ENCODE measurements around the gene BIVM. TPM values are rescaled to one million over a fixed set of nuclear protein-coding genes. Genes with fewer than 3 reads are reported as not detected.
A peak's percentile ranks its signal among the peaks of the same experiment; 100 is the strongest.

BIVM gene
- total RNA-seq, 1 donor from 2014 or later: 34.9 TPM

DNA sequence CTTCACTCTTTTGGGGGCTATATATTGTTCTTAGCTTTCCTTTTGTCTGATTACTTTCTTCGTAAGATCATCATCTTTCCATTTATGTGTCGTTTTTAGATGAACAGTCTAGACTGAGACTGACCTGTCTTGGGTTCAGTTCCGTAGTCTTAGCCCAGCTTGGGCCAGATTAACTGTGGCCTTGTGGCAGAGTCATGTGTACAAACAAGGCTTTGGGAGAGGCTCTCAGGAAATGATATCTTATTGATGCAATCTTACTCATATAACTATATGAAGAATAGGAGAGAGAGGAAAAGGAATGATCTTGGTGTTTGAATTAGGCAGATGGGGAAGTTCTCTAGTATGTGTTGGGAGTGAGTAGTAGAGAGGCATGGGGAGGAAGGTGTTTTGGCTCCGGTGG lies 40.1 kb downstream of the BIVM start:
- no peak overlapping the region for H3K27ac Mint-ChIP-seq
- H3K4me3 Mint-ChIP-seq: no peak overlapping the region
- H3K9me3 Mint-ChIP-seq: no peaks in the 10 kb centered on the region
- H3K27me3 Mint-ChIP-seq: no peaks in the 10 kb centered on the region
- no peaks in the 10 kb centered on the region for H3K4me1 Mint-ChIP-seq
- intact Hi-C loops (cut with micrococcal nuclease): no loop called here
- H3K36me3 Mint-ChIP-seq (ENCODE audit: low read depth): peaks cover 34% of the 10 kb centered on the region
- no peak for DNase-seq

DNA sequence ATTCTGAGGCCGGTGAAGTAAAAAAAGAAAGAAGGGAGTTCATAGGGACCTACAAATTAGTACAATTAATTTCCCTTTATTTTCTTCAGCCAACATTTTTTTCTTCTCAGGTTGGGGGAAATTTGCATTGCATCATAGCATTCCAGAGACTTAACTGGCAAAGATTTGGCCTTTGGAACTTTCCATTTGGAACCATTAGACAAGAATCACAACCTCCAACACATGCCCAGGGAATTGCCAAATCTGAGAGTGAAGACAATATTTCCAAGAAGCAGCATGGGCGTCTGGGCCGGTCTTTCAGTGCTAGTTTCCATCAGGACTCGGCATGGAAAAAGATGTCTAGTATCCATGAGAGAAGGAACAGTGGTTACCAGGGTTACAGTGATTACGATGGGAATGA lies 40.5 kb downstream of the BIVM start:
- H3K27ac Mint-ChIP-seq: no peak overlapping the region
- DNase-seq: no peak
- peaks cover 32% of the 10 kb centered on the region for H3K36me3 Mint-ChIP-seq (ENCODE audit: low read depth)
- H3K4me1 Mint-ChIP-seq: peaks cover 2% of the 10 kb centered on the region
- no peaks in the 10 kb centered on the region for H3K9me3 Mint-ChIP-seq
- intact Hi-C loops (cut with micrococcal nuclease): no loop called here
- no peaks in the 10 kb centered on the region for H3K27me3 Mint-ChIP-seq
- no peak overlapping the region for H3K4me3 Mint-ChIP-seq

DNA sequence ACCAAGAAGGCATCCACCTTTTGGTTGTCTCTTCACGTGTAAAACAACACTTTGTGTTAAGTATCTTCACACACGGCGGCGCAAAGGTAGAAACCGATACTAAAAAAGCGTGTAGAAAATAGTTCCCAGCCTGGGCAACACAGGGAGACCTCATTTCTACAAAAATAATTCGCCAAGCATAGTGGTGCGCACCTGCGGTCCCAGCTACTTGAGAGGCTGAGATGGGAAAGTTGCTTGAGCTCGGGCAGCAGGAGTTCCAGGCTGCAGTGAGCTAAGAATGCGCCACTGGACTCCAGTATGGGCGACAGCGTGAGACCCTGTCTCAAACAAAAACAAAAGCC lies 46.3 kb downstream of the BIVM start:
- H3K27me3 Mint-ChIP-seq: peaks cover 3% of the 10 kb centered on the region
- H3K27ac Mint-ChIP-seq: peak overlapping the region; percentile 99
- DNase-seq: no peak
- H3K9me3 Mint-ChIP-seq: no peaks in the 10 kb centered on the region
- H3K4me3 Mint-ChIP-seq: peak overlapping the region; percentile 99
- intact Hi-C loops (cut with micrococcal nuclease): loop anchor here (1.0 to 5.0 kb wide), 6 partner anchors 45 to 249 kb away; partner anchors contain the start of genes TEX30 and TPP2
- H3K36me3 Mint-ChIP-seq (ENCODE audit: low read depth): peaks cover 19% of the 10 kb centered on the region
- peaks cover 31% of the 10 kb centered on the region for H3K4me1 Mint-ChIP-seq

DNA sequence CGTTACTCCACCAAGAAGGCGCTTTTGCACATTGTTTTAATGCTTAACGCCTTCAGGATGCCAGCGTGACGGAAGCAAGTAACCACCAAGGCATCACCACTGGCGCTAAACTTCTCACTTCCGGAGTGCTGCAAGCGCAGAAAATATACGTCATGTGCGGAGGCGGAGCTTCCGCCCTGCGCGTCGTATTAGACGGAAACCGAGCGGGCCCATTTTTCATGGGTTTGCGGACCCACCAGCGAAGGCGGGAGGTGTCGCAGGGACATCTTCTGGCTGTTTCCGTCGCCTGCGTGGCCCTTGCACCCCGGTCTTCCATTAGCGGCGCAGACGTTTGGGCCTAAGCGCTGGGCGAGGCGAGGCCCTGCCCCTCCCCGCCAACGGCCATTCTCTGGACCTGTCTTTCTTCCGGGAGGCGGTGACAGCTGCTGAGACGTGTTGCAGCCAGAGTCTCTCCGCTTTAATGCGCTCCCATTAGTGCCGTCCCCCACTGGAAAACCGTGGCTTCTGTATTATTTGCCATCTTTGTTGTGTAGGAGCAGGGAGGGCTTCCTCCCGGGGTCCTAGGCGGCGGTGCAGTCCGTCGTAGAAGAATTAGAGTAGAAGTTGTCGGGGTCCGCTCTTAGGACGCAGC lies 46.8 kb downstream of the BIVM start, which contains the start of gene ERCC5:
Gene ERCC5 (plus strand): TSS at position 403 of the 631 bp plus-strand sequence. CDS start 235 bp downstream, outside the sequence.
- peak; percentile 99 for DNase-seq
- peak within 1 kb of the TSS; percentile 99 for H3K4me3 Mint-ChIP-seq
- intact Hi-C loops (cut with micrococcal nuclease): loop anchor here (1.0 to 5.0 kb wide), 7 partner anchors 45 to 253 kb away; partner anchors contain the start of genes TEX30 and TPP2

GRCh38 chr13:102846261-102847015 lies 47.5 kb downstream of the BIVM start:
- Mint-ChIP-seq H3K9me3 (no peaks in the 10 kb centered on the region), H3K27ac (peak overlapping the region; percentile 99), H3K36me3 (ENCODE audit: low read depth) (peaks cover 16% of the 10 kb centered on the region), H3K4me3 (peak overlapping the region; percentile 99), H3K4me1 (peaks cover 35% of the 10 kb centered on the region), H3K27me3 (peaks cover 3% of the 10 kb centered on the region)
- DNase-seq: peak; percentile 82
- intact Hi-C loops (cut with micrococcal nuclease): loop anchor here (1.0 to 5.0 kb wide), 6 partner anchors 120 to 452 kb away; no protein-coding TSS in a partner anchor

More for the DNA sequence above, 46.8 kb downstream of the BIVM start, which contains the start of gene ERCC5:
- H3K27ac Mint-ChIP-seq: peak within 1 kb of the TSS; percentile 99
- no peaks in the 10 kb centered on the region for H3K9me3 Mint-ChIP-seq
- H3K27me3 Mint-ChIP-seq: peaks cover 3% of the 10 kb centered on the region
- peaks cover 18% of the 10 kb centered on the region for H3K36me3 Mint-ChIP-seq (ENCODE audit: low read depth)
- H3K4me1 Mint-ChIP-seq: peaks cover 35% of the 10 kb centered on the region

DNA sequence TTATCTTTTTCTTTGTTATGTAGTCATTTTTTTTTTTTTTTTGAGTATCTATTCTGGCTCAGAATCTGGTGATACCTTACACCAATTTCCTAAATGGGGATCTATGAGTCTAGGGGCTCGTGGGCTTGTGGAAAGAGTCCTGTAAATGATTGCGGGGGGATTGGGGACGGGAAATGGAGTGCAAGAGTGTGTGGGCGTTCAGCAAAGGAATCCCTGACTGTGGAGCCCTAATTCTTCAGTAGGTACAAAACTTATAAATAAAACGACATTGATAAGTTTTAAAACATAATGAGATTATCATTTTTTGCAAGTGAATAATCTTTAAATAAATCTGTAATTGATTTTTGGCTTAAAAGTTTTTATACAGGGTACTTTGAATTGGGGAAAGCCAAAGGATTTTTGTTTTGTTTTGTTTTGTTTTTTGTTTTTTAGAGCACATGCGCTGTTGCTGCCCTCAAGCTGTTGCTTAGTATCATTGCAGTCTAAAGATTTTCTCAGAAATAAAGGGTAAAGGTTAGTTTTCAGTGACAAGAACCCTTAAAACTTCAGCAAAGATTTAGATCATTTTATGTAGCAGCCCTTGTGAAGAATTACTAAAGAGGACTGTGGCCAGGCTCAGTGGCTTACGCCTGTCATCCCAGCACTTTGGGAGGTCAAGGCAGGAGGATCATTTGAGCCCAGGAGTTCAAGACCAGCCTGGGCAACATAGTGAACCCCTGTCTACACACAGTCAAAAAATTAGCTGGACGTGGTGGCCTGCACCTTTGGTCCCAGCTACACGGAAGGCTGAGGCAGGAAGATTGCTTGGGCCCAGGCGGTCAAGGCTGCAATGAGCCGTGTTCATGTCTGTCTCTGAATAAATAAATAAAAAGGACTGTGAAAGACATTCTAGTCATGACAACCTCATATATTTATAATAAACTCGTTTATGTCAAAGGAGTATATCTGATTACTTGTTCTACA lies 48.6 kb downstream of the BIVM start:
- peak overlapping the region; percentile 99 for H3K4me3 Mint-ChIP-seq
- peaks cover 19% of the 10 kb centered on the region for H3K36me3 Mint-ChIP-seq (ENCODE audit: low read depth)
- peak overlapping the region; percentile 99 for H3K27ac Mint-ChIP-seq
- peaks cover 35% of the 10 kb centered on the region for H3K4me1 Mint-ChIP-seq
- peak; percentile 69 for DNase-seq
- intact Hi-C loops (cut with micrococcal nuclease): loop anchor here (1.0 to 5.0 kb wide), 5 partner anchors 121 to 453 kb away; no protein-coding TSS in a partner anchor
- peaks cover 3% of the 10 kb centered on the region for H3K27me3 Mint-ChIP-seq
- H3K9me3 Mint-ChIP-seq: no peaks in the 10 kb centered on the region

- intact Hi-C loops (cut with micrococcal nuclease): loop anchor here (5.0 kb wide), 2 partner anchors 167 to 197 kb away; no protein-coding TSS in a partner anchor
- no peak overlapping the region for H3K4me3 Mint-ChIP-seq
- H3K27me3 Mint-ChIP-seq: peaks cover 3% of the 10 kb centered on the region
- DNase-seq: no peak
- no peak overlapping the region for H3K27ac Mint-ChIP-seq
- peaks cover 41% of the 10 kb centered on the region for H3K4me1 Mint-ChIP-seq
- H3K36me3 Mint-ChIP-seq (ENCODE audit: low read depth): peaks cover 21% of the 10 kb centered on the region
- no peaks in the 10 kb centered on the region for H3K9me3 Mint-ChIP-seq
These were observed 50.0 kb downstream of the BIVM start for GRCh38 chr13:102848956-102849355.

DNA sequence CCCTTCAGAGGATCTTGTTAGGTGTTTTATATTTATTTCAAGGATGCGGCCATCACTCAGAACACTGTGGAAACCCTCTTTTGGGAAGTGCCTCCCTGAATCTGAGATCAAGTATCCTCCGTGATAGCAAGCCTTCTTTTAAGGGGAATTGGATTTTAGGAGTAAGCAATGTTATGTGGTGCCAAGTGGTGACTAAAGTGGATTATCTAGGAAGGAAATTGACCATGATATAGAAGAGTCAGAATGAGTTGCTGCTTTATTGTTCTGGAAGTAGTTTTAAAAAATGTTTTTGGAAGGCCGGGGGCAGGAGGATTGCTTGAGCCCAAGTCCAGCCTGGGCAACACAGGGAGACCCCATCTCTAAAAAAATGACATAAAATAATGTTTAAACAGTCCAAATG lies 53.6 kb downstream of the BIVM start:
- Mint-ChIP-seq H3K27me3 (no peaks in the 10 kb centered on the region), H3K4me1 (peaks cover 32% of the 10 kb centered on the region), H3K36me3 (ENCODE audit: low read depth) (peaks cover 40% of the 10 kb centered on the region), H3K27ac (no peak overlapping the region), H3K9me3 (no peaks in the 10 kb centered on the region), H3K4me3 (no peak overlapping the region)
- DNase-seq: no peak
- intact Hi-C loops (cut with micrococcal nuclease): no loop called here

GRCh38 chr13:102854675-102855074 lies 55.8 kb downstream of the BIVM start:
- no peaks in the 10 kb centered on the region for H3K9me3 Mint-ChIP-seq
- H3K27me3 Mint-ChIP-seq: no peaks in the 10 kb centered on the region
- peak overlapping the region; percentile 29 for H3K4me3 Mint-ChIP-seq
- peak; percentile 68 for DNase-seq
- H3K36me3 Mint-ChIP-seq (ENCODE audit: low read depth): peaks cover 53% of the 10 kb centered on the region
- H3K4me1 Mint-ChIP-seq: peaks cover 24% of the 10 kb centered on the region
- intact Hi-C loops (cut with micrococcal nuclease): no loop called here
- H3K27ac Mint-ChIP-seq: peak overlapping the region; percentile 84

DNA sequence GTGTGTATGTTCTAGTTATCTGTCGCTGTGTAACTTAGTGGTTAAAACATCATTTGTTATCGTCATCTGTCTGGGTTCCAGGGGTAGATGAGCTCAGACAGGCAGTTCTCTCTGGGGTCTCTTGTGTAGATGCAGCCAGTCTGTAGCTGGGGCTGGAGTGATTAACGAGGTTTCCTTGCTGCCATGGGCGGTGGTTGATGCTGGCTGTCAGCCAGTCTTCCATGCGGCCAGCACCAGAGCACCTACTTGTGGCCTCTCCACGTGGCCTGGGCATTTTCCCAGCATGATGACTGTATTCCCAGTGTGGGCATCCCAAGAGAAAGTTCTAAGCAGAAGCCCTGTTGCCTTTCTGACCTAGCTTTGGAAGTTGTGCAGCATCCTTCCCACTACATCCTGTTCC lies 57.6 kb downstream of the BIVM start:
- no peak overlapping the region for H3K4me3 Mint-ChIP-seq
- H3K27me3 Mint-ChIP-seq: no peaks in the 10 kb centered on the region
- peaks cover 62% of the 10 kb centered on the region for H3K36me3 Mint-ChIP-seq (ENCODE audit: low read depth)
- peaks cover 13% of the 10 kb centered on the region for H3K4me1 Mint-ChIP-seq
- intact Hi-C loops (cut with micrococcal nuclease): no loop called here
- H3K9me3 Mint-ChIP-seq: no peaks in the 10 kb centered on the region
- H3K27ac Mint-ChIP-seq: no peak overlapping the region
- peak; percentile 53 for DNase-seq

DNA sequence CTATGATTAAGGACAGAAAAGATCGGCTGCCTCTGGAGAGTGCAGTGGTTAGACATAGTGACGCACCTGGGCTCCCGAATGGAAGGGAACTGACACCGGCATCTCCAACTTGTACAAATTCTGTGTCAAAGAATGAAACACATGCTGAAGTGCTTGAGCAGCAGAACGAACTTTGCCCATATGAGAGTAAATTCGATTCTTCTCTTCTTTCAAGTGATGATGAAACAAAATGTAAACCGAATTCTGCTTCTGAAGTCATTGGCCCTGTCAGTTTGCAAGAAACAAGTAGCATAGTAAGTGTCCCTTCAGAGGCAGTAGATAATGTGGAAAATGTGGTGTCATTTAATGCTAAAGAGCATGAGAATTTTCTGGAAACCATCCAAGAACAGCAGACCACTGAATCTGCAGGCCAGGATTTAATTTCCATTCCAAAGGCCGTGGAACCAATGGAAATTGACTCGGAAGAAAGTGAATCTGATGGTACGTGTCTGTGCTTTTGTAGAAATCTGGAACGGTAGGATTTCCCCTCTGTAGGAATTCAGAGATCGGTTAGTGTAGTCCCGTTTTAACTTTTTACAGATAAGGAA lies 63.8 kb downstream of the BIVM start:
- DNase-seq: no peak
- no peak overlapping the region for H3K27ac Mint-ChIP-seq
- peaks cover 74% of the 10 kb centered on the region for H3K36me3 Mint-ChIP-seq (ENCODE audit: low read depth)
- no peak overlapping the region for H3K4me3 Mint-ChIP-seq
- H3K27me3 Mint-ChIP-seq: no peaks in the 10 kb centered on the region
- peaks cover 9% of the 10 kb centered on the region for H3K4me1 Mint-ChIP-seq
- intact Hi-C loops (cut with micrococcal nuclease): no loop called here
- no peaks in the 10 kb centered on the region for H3K9me3 Mint-ChIP-seq

- intact Hi-C loops (cut with micrococcal nuclease): no loop called here
- Mint-ChIP-seq H3K4me1 (peaks cover 9% of the 10 kb centered on the region), H3K4me3 (no peak overlapping the region), H3K36me3 (ENCODE audit: low read depth) (peaks cover 70% of the 10 kb centered on the region), H3K27me3 (no peaks in the 10 kb centered on the region), H3K27ac (no peak overlapping the region), H3K9me3 (no peaks in the 10 kb centered on the region)
- DNase-seq: no peak
These were observed 64.7 kb downstream of the BIVM start for GRCh38 chr13:102863590-102863989.

DNA sequence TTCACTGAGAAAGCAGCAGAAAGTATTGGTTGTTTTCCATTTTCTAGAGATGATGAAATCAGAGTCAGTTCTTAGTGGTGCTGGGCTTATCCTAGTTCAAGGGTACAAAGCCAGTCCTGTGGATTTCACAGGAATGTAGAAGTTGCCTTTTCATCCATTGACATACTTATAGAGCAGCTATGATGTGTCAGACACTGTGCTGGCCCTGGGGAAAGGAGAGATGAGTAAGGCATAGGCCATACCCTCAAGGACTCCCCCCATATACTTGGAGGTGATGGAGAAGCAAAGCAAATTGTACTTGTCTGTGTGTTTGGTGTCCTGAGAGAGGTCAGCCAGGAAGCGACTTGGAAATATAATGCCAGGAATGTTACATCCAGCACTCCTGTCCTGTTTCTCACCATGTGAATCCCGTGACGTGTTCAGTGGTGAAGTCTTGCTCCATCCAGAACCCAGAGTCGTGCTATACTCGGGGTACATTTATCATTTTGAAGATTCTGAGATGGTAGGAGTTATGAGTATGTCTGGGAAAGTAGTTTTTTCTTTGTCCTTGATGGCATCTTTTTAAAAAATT lies 69.5 kb downstream of the BIVM start:
- H3K27ac Mint-ChIP-seq: no peak overlapping the region

More for the DNA sequence above, 69.5 kb downstream of the BIVM start:
- H3K4me3 Mint-ChIP-seq: no peak overlapping the region
- DNase-seq: no peak
- no peaks in the 10 kb centered on the region for H3K9me3 Mint-ChIP-seq
- intact Hi-C loops (cut with micrococcal nuclease): no loop called here
- no peaks in the 10 kb centered on the region for H3K27me3 Mint-ChIP-seq
- peaks cover 24% of the 10 kb centered on the region for H3K4me1 Mint-ChIP-seq
- peaks cover 59% of the 10 kb centered on the region for H3K36me3 Mint-ChIP-seq (ENCODE audit: low read depth)

Measured in activated CD4-positive, alpha-beta T cell treated with anti-CD3 and anti-CD28 coated beads, Interleukin-2, amount 10 ng/mL, durations not matched to agents 24 days and 14 days (primary cell).